HUES6 (cell line): ENCODE results near the gene MED12L.
"Not testable (repeated sequence)": the region's sequence is repeated elsewhere in the genome, so short reads cannot be mapped to it uniquely, and the experiment has no call there.

Experiments
- H3K27ac ChIP-seq: 2 replicates; pipeline ENCODE4 v1.7.0; 2013; ENCODE audit warnings: low read depth, mild to moderate bottlenecking, low read length, inconsistent platforms
- H3K27me3 ChIP-seq: 2 replicates; pipeline ENCODE4 v1.6.1; 2013; ENCODE audit warnings: low read length; ENCODE audit not compliant: control insufficient read depth, insufficient read depth
- H3K36me3 ChIP-seq: 2 replicates; pipeline ENCODE4 v1.6.1; 2013; ENCODE audit warnings: low read length; ENCODE audit not compliant: control insufficient read depth, insufficient read depth
- H3K4me1 ChIP-seq: 2 replicates; pipeline ENCODE4 v1.6.1; 2013; ENCODE audit warnings: low read length; ENCODE audit not compliant: control insufficient read depth, insufficient read depth
- H3K4me3 ChIP-seq: 2 replicates; pipeline ENCODE4 v1.5.1; 2013; ENCODE audit warnings: low read depth, low read length
- H3K9ac ChIP-seq: one replicate; pipeline ENCODE4 v1.6.1; 2013; ENCODE audit warnings: mild to moderate bottlenecking, low read length
- H3K9me3 ChIP-seq: 2 replicates; pipeline ENCODE4 v1.6.1; 2013; ENCODE audit warnings: low read depth, low read length; ENCODE audit not compliant: control insufficient read depth, insufficient read depth

The MED12L gene

GRCh38 chr3:151159806-151160205, 74.3 kb downstream of the MED12L start:
- Histone ChIP-seq H3K27ac (no peak overlapping the region), H3K36me3 (peaks cover 6% of the 10 kb centered on the region; the same call in 1 of the 2 replicates), H3K4me3 (no peak overlapping the region), H3K4me1 (peaks cover 15% of the 10 kb centered on the region), H3K9ac (no peak overlapping the region), H3K27me3 (no peaks in the 10 kb centered on the region), H3K9me3 (no peaks in the 10 kb centered on the region)

GRCh38 chr3:151165226-151165625, 79.8 kb downstream of the MED12L start:
- Histone ChIP-seq H3K9me3 (no peaks in the 10 kb centered on the region), H3K36me3 (peaks cover 6% of the 10 kb centered on the region; the same call in 1 of the 2 replicates), H3K4me1 (no peaks in the 10 kb centered on the region), H3K27me3 (no peaks in the 10 kb centered on the region), H3K27ac (no peak overlapping the region), H3K9ac (no peak overlapping the region), H3K4me3 (no peak overlapping the region)

GRCh38 chr3:151166161-151166560, 80.7 kb downstream of the MED12L start:
- Histone ChIP-seq H3K4me1 (no peaks in the 10 kb centered on the region), H3K9me3 (no peaks in the 10 kb centered on the region), H3K4me3 (no peak overlapping the region), H3K36me3 (peaks cover 6% of the 10 kb centered on the region; the same call in 1 of the 2 replicates), H3K9ac (no peak overlapping the region), H3K27me3 (no peaks in the 10 kb centered on the region), H3K27ac (no peak overlapping the region)

GRCh38 chr3:151168269-151169094, 83.0 kb downstream of the MED12L start:
- Histone ChIP-seq H3K27me3 (no peaks in the 10 kb centered on the region), H3K4me3 (no peak overlapping the region)

GRCh38 chr3:151169262-151169947, 83.9 kb downstream of the MED12L start:
- peaks cover 3% of the 10 kb centered on the region; the same call in 1 of the 2 replicates for H3K36me3 ChIP-seq
- H3K4me1 ChIP-seq: no peaks in the 10 kb centered on the region
- no peaks in the 10 kb centered on the region for H3K9me3 ChIP-seq
- no peaks in the 10 kb centered on the region for H3K27me3 ChIP-seq
- H3K4me3 ChIP-seq: no peak overlapping the region
- no peak overlapping the region for H3K27ac ChIP-seq
- H3K9ac ChIP-seq: no peak overlapping the region

More at GRCh38 chr3:151168269-151169094, 83.0 kb downstream of the MED12L start:
- no peaks in the 10 kb centered on the region for H3K9me3 ChIP-seq
- H3K27ac ChIP-seq: no peak overlapping the region
- no peak overlapping the region for H3K9ac ChIP-seq
- H3K4me1 ChIP-seq: no peaks in the 10 kb centered on the region
- H3K36me3 ChIP-seq: peaks cover 3% of the 10 kb centered on the region; the same call in 1 of the 2 replicates

- H3K9me3 ChIP-seq, H3K27ac ChIP-seq, H3K27me3 ChIP-seq, H3K36me3 ChIP-seq, H3K9ac ChIP-seq, H3K4me1 ChIP-seq, H3K4me3 ChIP-seq: not testable (repeated sequence)
These were observed 84.7 kb downstream of the MED12L start for GRCh38 chr3:151169948-151170679.

GRCh38 chr3:151171145-151171757, 85.8 kb downstream of the MED12L start:
- Histone ChIP-seq H3K36me3 (no peaks in the 10 kb centered on the region), H3K9ac (no peak overlapping the region), H3K9me3 (no peaks in the 10 kb centered on the region), H3K27me3 (no peaks in the 10 kb centered on the region), H3K4me3 (no peak overlapping the region), H3K27ac (no peak overlapping the region), H3K4me1 (no peaks in the 10 kb centered on the region)

GRCh38 chr3:151174351-151174750, 88.9 kb downstream of the MED12L start:
- H3K4me3 ChIP-seq: no peak overlapping the region
- no peaks in the 10 kb centered on the region for H3K36me3 ChIP-seq
- no peaks in the 10 kb centered on the region for H3K27me3 ChIP-seq
- no peak overlapping the region for H3K9ac ChIP-seq
- H3K9me3 ChIP-seq: no peaks in the 10 kb centered on the region
- H3K4me1 ChIP-seq: peaks cover 3% of the 10 kb centered on the region; the same call in 1 of the 2 replicates
- no peak overlapping the region for H3K27ac ChIP-seq

- H3K27ac ChIP-seq: no peak overlapping the region
- no peaks in the 10 kb centered on the region for H3K9me3 ChIP-seq
- H3K4me3 ChIP-seq: no peak overlapping the region
- H3K36me3 ChIP-seq: no peaks in the 10 kb centered on the region
- no peaks in the 10 kb centered on the region for H3K27me3 ChIP-seq
- peaks cover 3% of the 10 kb centered on the region; the same call in 1 of the 2 replicates for H3K4me1 ChIP-seq
- H3K9ac ChIP-seq: no peak overlapping the region
These were observed 90.5 kb downstream of the MED12L start for GRCh38 chr3:151175952-151176351.

GRCh38 chr3:151178208-151178845, 92.9 kb downstream of the MED12L start:
- no peak overlapping the region for H3K27ac ChIP-seq
- no peaks in the 10 kb centered on the region for H3K36me3 ChIP-seq
- no peak overlapping the region for H3K9ac ChIP-seq
- H3K9me3 ChIP-seq: no peaks in the 10 kb centered on the region
- H3K27me3 ChIP-seq: no peaks in the 10 kb centered on the region
- no peak overlapping the region for H3K4me3 ChIP-seq
- H3K4me1 ChIP-seq: peaks cover 8% of the 10 kb centered on the region; the same call in 1 of the 2 replicates
